HG03565 (cell line): ENCODE data around the gene MECR.
"Not testable (repeated sequence)": the region's sequence is repeated elsewhere in the genome, so short reads cannot be mapped to it uniquely, and the experiment has no call there.

Experiments
- ATAC-seq: cut with Tn5 transposase; IDR thresholded peaks from one replicate; pipeline ENCODE4 v1.9.1; 2021; ENCODE audit warnings: mild to moderate bottlenecking, moderate library complexity; ENCODE audit not compliant: unreplicated experiment

Gene MECR

DNA sequence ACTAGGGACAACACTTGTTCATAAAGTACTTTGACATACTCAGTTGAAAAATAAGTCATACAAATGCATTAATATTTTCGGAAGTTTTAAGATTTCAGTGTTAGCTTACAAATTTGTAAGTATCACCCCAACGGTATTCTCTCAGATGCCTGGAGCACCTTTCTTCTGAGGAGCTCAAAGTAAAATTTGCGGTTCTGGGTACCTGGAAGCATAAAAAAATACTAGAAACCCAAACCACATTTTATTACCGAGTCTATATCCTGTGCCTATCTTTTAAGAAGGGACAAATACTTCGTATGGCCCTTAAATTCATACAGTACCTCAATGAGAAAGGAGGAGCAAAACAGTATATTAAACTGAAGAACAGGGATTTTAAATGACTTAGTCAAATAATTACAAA lies 59.2 kb downstream of the MECR start:
- no peak for ATAC-seq

DNA sequence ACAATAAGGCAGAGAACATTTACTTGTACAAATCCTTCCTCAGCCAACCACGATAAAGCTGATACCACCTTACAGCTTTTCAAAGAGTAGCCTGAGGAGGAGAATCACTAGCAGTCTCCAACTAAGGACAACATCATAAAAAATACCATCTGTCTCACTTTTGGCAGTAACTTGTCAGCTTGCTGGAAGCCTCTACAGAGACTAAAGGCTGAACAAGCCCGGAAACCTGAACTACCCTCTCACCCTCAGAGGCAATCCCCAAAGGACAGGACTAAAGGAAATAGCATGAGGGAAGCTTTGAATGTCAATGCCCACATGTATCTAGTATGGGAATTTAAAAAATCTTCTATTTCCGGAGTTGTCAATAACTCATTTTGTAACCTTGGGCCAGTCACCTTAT lies 59.6 kb downstream of the MECR start:
- ATAC-seq = no peak

DNA sequence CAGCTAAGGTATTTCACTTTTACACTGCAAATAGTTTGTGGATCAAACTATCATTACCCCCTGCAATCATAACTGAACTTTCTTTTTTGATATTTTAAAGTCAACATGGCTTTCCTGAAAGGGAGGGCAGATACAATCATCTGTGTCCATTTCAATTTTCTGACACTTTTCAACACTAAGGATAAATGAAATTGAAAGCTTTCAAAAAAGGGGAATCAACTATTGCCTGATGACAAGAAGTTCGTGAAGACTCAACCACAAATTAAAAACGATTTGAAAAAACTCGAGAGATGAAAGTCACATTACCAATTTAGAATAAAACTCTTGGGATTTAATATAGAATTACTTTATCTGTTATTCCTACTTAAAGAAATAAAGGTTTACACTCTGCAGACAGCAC lies 60.8 kb downstream of the MECR start:
- ATAC-seq = no peak

DNA sequence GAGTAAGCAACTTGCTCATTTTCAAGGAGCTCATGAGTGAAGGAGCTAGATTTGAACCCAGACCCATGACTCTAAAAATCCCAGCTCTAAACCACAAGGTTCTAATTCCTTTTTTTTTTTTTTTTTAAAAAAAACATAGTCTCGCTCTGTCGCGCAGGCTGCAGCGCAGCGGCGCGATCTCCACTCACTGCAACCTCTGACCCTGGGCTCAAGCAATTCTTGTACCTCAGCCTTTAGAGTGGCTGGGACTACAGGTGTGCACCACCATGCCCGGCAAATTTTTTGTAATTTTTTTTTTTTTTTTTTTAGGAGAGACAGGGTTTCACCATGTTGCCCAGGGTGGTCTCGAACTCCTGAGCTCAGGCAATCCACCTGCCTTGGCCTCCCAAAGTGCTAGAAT lies 62.8 kb downstream of the MECR start:
- no peak for ATAC-seq

DNA sequence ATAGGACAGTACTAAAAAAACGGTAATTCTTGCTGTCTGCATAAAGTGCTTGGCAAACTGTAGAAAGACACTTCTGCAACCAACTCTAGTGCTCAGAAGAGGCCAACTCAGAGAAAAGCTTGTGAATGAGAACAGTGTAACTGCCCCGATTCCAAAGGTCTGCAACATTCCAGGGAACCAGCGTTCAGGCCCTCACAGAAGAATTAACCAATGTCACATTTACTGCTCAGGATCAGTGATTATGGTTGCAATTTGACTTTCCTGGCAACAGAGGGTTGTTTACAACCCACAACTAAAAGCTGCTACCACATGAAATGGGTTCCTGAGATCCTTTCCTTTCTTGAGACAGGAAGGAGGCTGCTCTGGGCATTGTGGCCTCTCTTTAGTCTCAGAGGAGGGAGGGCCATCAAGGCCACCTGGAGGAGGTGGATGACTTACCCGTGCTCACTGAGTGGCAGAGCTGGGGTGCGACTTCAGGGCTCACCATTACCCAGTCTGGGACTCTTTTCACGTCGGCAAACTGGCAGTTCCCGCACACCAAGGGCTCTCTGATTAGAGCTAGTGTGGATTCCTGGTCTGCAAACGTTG lies 64.3 kb downstream of the MECR start:
- ATAC-seq = no peak

DNA sequence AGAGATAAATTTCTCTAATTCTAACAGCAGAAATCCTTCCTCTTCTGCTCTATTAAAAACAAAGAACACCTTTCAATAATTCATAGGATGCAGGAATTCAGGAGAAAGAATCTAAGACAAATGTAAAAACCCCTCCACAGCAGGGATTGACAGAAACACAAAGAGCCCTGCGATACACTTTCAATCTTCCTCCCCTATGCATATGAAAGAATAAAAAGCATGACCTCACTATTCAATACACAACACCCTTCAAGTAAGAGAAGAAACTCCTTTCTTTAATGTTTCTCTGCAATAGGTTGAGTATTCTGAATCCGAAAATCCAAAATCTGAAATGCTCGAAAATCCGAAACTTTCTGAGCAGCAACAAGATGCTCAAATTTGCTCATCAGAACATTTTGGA lies 66.1 kb downstream of the MECR start:
- ATAC-seq = no peak

DNA sequence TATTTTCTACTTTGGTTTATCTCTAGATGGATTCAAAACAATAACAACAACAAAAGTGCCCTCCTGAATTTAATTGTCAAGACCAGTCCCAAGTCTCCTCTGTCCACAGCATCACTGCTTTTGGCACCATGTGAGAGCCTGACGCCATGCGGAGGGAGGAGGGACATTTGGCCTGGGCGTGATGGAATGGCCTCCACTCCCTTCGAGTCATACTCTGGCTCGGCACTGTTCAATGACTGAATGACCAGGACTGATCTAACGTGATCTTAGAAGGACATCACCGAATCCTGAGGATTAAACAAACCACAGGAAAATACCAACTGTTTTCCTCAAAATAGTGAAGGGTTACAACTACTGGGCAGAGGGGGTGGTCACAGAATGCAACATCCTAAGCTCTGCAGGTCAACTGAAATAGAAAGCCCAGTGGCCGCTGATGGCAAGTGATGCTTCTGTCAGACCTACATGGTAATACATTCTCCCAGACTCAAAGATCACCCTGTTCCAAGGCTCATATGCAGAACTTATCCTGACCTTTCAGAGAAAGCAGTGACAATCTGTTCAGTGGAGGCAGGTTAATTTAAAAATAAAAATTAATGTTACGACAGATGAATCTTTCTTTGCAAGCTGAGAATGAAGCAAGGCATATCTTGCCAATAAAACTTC lies 68.1 kb downstream of the MECR start:
- ATAC-seq = no peak

DNA sequence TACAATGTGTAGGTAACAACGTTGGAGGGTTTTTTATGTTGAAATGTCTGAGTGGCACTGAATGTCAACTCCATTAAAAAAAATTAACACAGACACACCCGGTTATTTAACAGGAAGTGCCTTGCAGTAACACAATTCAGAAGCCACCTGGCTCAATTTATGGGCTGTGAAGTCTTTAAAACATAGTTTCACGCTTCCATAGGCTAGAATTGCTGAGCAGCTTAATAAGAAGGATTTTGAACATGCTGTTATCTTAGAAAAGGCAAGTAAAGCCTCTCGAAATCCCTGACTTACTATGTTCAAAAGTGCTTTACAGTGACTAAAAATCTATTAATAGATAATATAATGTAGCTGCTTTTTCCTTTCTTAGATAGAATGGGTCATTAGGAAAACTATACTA lies 68.7 kb downstream of the MECR start:
- ATAC-seq = no peak

DNA sequence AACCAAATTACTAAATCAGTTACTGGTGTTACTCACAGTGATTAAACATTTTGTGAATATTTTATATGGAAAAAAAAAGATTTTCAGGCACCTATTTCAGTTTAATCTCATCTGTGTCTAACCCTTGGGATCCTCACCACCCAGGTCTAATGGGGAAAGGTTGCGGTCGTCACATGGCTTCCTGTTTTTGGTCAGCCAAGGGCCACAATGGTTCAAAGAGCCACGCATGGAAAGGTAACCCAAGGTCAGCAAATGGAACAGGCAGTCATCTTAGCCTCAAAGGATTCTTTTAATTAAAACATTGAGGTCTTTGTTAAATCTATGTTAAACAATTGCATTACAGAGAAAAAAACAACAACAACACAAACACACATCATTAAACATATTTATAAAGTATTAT lies 71.0 kb downstream of the MECR start:
- ATAC-seq = no peak

DNA sequence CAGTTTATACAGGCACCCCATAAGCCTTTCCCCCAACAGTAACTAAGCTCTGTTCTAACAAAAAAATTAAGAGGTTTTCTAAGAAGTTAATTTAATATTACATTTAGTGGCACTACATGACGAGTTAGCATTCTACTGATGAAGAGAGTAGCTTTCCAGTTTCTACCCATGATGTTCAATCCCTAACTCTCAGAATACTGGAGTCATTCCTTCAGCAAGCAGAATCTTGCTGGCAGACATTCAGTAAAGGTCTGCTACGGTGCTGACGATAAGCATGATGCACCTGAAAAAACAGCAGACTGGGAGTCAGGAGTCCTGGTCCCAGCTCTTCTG lies 73.5 kb downstream of the MECR start:
- ATAC-seq = no peak

DNA sequence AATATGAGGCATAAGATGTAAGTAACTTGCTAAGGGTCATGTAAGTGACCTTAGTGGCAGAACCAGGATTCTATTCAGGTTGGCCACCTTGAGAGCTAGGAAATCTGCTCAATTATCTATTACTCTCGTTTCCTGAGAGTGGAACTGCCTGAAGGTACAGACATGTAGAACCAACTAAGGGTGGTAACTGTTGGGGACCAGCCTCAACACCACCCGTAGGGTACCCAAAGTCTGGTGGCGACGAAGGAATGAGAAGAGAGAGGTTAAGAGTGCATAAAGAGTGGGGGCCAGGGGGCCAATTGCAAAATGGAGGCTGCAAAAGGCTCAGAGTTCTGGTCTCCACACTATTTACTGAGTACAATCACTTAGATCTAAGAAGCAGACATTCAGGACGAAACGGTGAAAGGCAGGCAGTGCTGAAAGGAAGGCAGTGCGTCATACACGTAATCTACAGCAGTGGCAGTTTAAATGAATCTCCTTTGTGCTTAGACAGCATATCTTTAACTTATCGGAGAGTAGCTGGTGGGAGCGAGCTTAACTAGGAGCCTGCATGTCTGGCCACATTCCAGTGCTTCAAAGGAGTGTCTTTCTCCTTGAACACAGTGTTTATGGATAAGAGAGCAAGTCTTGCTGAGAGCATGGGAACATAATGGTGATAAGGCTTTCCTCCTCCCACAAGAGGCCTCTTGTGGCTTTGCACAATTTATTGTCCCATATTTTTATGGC lies 74.0 kb downstream of the MECR start:
- ATAC-seq = no peak

DNA sequence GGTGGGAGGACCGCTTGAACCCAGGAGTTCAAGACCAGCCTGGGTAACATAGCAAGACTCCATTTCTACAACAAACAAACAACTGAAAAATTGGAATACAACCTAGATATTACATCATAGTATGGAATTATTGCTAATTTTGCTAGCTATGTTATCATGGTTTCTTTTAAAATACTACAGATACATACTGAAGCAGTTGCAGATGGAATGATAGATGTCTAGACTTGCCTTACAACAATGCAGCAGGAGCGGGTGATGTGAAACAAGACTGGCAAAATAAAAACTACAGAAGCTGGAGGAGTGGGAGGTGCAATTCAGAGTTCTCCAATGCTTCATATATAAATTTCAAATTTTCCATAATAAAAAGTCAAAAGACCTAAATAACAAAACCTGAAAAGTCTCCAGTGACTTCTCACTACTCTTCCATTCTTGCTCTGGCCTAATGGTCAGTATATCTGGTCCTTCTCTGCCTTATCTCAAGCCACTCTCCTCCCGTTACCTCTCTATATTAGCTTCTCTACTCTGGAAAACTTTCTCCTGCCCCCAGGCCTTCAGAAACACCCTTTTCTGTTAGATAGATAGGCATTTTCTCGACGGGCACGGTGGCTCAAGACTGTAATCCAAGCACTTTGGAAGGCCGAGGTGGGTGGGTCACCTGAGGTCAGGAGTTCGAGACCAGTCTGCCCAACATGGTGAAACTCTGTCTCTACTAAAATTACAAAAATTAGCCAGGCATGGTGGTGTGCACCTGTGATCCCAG lies 78.5 kb downstream of the MECR start:
- ATAC-seq = no peak

DNA sequence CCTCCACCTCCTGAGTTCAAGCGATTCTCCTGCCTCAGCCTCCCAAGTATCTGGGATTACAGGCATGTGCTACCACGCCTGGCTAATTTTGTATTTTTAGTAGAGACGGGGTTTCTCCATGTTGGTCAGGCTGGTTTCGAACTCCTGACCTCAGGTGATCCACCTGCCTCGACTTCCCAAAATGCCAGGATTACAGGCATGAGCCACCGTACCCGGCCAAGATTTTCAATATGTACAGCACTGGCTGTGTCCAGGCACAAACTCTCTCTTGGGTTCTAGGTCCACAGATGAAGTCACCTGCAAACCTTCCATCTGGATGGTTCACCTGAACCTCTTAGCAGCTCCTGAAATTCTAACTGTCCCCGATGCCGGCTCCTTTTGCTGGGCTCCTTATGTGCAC lies 80.4 kb downstream of the MECR start:
- ATAC-seq = not testable (repeated sequence)

DNA sequence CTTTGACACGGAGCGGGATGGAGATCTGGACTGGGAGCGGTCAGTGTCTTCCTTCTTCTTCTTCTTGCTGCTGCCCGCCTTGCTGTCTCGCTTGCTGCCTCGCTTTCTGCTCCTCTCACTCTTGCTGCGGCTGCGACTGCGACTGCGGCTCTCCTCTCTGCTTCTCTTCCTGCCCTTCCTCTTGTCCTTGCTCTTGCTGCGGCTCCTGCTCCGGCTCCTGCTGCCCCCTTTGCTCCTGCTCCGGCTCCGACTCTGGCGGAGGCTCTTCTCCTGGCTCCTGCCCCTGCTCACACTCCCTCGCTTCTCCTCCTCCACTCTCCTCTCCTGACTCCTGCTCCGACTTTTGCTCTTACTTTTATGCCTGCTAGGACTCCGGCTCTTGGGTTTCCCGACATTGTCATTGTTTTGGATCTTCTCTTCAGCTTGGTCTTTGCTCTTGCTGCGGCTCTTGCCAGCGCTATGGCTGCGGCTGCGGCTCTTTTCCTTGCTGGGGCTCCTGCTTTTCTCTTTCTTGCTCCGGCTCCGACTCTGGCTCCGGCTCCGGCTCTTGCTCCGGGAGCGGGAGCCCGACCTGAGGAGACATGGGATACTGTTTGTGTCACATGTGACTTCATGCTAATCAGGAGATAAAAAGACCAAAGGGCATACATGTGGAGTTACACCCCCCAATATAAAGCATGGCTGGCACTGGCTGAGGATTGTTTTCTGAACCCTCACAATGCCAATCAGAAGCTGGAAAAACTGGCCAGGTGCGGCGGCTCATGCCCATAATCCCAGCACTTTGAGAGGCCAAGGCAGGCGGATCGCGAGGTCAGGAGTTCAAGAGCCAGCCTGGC lies 81.9 kb downstream of the MECR start:
- no peak for ATAC-seq

DNA sequence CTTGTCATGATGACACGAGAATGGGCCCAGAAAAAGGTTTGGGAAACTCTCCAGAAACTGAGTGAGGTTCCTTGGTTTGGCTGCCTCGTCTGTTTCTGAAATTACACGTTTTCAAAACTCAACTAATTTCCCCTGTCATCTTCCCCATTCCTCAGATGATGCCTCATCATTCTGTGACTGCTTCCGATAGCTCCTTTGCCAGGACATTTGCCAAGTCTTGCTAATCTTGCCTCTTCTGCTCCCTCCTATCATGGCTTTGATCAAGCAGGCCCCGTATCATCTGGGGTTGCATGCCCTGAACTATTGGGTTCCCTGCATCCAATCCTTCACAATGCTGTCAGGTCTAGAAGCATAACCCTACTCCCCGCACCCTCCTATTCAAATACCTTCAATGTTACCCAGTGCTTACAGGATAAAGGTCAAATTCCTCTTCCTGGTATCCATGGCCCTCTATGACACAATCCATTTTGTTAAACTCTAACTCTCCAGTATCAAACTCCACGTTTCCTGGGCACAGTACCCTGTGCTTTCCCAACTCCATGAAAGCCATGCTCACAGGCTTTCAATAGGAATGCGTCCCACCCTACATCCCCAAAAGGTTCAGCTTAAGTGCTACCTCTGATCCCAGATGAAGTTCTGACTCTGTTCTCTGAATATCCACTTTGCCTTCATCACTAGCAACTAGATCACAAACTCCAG lies 84.8 kb downstream of the MECR start:
- no peak for ATAC-seq

DNA sequence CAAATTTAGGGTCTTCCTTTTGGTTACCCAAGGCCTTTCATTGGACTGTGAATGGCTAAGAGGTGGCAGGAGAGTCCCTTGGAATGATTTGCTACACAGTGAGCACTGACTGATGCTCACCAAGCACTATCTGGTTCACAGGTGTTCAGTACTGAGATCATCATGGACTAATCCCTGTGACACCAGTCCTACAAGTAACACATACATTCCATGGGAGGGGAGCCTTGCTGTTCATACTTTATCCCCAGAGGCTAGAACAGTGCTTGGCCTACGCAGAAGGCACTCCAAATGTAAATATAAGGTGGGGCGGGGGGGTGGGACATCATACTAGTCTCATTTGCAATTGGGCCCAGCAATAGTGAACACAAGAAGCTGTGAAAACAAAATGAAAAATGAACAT lies 86.6 kb downstream of the MECR start:
- ATAC-seq = no peak

DNA sequence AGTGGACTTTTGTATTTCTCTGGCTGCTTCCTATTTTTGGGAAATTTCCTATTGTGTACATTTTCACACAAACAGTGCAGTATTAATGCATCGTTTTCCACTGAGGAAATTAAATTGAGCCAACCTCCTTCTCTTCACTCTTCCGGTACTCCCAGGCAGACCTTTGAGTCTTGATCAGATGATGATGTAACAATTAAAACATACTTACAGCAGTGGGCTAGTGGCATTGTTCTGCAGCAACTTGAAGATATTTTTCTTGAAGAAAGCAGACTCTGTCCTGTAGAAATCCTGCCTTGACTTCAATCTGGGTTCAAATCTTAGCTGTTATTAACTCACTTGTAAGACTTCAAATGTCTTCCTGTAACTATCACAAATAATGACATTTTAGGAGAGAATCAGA lies 88.0 kb downstream of the MECR start:
- ATAC-seq = no peak
